ENCODE data around the gene UNCX.

The UNCX gene

GRCh38 chr7:1242606-1243289, 10.1 kb downstream of the UNCX start:
- no peak for DNase-seq (ENCODE audit: low spot score)

DNA sequence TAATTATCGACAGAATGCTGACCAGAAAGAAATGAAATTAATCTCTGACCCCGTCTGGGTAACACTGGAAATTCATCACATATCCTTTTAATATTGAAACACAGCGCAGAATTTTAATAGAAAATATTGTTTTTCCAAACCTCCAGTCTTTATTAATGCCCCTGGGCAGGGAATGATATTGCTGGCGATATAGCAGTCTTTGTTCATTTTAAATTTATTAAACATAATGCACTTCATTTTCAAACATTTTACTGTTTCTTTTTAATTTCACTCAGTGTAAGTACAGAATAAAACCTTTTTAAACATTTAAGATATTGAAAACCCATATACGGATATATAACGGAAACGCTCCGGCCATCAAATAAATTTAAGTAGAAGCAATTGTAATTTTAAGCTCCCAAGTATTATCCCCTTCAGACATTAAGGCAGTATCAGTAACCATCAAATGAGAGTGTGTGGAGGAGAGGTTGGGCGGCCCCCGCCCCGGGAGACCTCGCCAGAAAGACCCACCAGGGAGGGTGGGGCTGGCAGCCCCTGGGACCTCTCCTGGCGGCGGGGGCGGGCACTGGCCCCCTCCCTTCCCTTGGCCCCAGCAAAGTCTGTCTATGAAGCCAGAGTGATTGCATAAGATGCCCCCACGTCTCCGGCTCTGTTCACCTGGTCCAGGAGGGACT, 10.8 kb downstream of the UNCX start:
- DNase-seq (ENCODE audit: low spot score), result no peak

DNA sequence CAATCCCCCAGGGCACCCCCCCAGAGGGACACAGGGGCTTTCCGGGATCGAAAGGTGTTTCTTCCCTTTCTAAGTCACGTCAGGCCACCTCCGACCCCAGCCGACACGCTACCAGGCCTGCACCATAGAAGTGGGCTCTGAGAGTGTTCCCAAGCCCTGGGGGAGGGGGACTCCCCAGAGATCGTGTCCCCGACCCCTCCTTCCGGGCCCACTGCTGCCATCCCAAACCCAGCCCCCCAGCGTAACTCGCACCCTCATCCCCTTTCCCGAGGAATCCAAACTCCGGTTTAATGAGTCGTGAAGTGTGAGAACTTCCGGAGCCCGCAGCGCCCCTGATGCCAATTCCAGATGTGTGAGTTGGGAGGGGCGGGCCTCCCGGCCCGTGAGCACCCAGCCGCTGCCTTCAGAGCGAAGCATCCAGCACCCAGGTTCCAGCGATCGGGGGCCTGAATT, 11.3 kb downstream of the UNCX start:
- DNase-seq (ENCODE audit: low spot score), result no peak

- no peak for DNase-seq (ENCODE audit: low spot score)
Observed at GRCh38 chr7:1244700-1245523, 12.2 kb downstream of the UNCX start.

GRCh38 chr7:1245524-1246050, 12.9 kb downstream of the UNCX start:
- DNase-seq (ENCODE audit: low spot score), result no peak

DNA sequence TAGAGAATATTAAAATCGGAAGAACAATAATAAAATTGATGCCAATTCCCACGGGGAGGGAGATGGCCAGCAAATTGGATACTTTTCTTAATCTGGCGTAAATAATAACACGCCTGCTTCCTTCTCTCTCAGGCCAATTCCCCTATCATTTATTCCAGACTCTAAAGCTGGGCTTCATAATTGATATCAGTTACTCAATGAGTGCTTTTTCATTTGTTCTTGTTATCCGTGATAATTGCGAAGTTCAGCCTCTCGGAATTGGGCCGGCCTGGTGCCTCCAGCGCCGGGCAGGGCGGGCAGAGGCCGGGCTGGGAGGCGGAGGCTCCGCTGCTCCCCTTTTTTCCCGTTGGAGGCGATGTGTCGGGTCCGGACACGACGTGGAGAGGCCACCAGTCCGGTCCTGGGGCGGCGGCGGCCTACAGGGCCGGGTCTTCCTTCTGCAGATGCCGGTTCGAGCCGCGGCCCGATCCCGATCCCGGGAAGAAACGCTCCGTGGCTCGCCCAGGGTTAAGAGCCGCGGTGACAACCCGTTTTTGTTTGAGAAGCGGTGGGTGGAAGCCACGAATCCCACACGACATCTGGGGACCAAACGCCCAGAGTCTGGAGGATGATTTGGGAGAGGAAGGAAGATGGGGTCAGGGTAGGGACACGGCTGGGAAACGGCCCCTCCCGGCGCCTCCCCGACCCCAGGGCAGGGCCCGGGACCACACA, 13.6 kb downstream of the UNCX start:
- DNase-seq (ENCODE audit: low spot score), result no peak

DNA sequence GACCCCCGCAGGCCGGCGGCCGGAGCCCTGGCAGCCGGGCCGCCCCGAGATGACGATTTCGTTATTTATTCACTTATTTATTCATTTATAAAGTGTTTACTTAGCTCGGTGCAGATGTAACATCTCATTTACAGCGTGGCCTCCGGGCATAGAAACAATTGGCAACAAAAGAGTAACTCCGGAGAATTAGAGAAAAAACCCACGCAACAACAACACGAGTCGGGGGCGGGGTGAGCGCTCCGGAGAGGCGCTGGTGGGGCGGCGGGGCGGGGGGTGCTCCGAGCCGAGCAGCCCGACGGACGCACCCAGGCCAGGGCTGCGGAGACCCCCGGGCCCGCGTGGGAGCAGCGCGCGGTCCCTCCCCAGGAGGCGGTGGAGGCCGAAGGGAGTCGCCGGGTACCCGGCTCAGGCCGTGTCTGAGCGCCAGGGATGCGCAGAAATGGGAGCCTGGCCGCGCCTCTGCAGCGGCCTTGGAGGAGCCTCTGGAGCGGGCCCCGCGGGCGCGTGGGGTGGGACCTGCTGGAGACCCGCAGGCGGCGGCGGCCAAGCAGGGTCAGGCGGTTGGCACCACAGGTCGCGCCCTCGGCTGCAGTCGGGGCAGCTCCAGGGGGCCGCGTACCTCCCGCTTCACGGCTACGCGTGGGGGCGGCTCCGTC, 14.3 kb downstream of the UNCX start:
- no peak for DNase-seq (ENCODE audit: low spot score)

DNA sequence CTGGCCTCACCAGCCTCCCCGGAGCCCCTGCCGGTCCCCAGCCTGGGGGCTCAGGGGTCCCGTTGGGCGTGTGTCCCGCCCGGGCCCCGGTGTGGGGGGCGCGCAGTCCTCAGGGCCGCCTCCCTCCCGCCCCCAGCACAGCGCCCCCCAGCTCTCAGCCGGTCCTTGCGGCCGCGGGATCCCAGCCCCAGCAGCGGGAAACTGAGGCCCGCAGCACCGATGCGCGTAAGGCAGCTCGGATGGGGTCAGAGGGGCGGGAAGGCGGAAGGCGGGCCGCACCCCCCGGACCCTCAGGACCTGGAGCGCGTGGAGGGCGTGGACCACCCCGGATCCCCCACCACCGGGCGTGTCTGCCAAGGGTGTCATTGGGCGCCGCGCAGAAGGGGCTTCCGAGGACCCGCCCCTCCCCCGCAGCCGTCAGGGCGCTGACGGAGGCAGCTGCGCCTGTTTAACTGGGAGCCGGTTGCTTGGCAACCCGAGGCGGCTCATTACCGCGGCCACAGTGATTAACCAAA, 14.9 kb downstream of the UNCX start:
- no peak for DNase-seq (ENCODE audit: low spot score)

- no peak for DNase-seq (ENCODE audit: low spot score)
Observed at GRCh38 chr7:1248143-1248915, 15.7 kb downstream of the UNCX start.

GRCh38 chr7:1248916-1249581, 16.4 kb downstream of the UNCX start:
- no peak for DNase-seq (ENCODE audit: low spot score)

GRCh38 chr7:1249731-1250130, 17.1 kb downstream of the UNCX start:
- no peak for DNase-seq (ENCODE audit: low spot score)

DNA sequence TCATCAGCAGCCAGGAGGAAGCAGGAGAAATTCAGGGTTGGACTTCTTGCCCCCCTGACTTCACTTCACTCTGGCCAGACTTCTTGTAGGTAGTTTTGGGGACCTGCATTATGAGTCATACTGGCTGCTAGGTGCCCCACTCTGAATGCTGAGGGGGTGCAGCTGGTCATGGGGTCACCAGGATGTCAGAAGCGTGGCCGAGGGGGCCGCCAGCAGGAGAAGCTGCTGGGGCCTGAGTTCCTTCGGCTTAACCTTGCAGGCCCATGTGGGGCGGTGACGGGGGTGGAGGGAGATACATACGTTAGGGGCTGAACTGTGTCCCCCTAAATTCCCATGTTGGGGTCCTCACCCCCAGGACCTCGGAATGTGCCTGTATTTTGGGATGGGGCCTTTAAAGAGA, 18.2 kb downstream of the UNCX start:
- no peak for DNase-seq (ENCODE audit: low spot score)

- DNase-seq (ENCODE audit: low spot score), result no peak
Observed at GRCh38 chr7:1251796-1252539, 19.3 kb downstream of the UNCX start.

DNA sequence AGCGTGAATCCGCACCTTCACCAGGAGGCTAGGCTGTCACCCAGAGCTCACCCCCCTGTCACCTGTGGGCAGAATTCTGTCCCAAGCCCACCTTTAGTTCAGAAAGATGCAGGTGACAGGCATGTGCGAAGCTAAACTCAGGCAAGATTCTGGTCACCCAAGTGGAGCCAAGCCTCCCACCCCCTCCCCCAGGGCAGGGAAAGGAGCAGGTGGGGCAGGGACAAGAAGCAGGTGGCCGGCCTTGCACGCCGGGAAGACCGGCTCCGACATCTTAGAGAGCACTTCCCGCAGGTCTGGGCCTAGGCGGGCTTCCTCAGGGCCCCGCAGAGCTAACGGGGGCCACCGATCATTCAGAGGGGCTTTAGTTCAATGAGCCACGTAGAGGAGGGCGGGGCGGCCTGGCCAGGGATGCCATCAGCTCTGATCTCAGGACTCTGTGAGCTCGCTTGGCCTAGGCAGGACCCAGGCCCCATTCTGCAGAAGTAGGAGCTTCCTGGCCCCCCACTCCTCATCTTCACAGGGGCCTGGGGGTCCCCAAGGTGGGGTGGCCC, 19.9 kb downstream of the UNCX start:
- no peak for DNase-seq (ENCODE audit: low spot score)

- no peak for DNase-seq (ENCODE audit: low spot score)
Observed at GRCh38 chr7:1253681-1254181, 21.1 kb downstream of the UNCX start.

DNA sequence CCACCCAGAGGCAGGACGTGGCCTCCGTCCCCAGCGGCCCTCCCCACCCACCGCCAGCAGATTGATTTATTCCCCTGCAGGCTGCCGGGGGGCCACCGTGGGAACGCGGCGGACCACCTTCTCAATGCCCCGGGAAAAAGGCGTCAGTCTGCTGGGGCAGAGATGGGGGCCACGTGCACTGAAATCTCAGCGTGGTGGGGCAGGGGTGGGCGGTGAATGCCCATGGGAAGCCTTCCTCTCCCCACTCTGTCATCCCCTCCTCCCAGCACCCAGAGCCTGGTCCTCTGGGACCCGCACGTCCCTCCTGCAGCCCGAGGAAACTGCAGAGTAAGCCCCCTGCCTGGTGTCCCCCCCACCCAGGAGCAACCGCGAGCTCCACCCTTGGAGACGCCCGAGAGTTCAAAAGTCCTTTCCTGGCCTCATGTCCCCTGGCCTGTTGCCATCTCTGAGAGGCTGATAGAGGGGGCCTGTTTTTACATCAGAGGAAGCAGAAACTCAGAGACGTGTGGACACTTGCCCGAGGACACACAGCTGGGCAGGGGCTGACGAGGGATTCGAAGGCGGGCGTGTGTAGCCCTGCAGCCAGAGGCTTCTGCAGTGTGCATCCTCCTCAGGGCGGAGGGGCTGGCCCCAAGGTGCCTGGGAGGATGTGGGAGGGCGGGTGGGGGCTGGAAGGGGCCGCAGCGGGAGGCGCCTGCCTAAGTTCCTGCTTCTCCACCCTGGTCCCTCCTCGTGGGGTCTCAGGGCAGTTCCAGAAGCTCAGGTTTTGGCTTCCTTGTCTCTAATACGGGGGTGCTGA, 21.8 kb downstream of the UNCX start:
- no peak for DNase-seq (ENCODE audit: low spot score)

DNA sequence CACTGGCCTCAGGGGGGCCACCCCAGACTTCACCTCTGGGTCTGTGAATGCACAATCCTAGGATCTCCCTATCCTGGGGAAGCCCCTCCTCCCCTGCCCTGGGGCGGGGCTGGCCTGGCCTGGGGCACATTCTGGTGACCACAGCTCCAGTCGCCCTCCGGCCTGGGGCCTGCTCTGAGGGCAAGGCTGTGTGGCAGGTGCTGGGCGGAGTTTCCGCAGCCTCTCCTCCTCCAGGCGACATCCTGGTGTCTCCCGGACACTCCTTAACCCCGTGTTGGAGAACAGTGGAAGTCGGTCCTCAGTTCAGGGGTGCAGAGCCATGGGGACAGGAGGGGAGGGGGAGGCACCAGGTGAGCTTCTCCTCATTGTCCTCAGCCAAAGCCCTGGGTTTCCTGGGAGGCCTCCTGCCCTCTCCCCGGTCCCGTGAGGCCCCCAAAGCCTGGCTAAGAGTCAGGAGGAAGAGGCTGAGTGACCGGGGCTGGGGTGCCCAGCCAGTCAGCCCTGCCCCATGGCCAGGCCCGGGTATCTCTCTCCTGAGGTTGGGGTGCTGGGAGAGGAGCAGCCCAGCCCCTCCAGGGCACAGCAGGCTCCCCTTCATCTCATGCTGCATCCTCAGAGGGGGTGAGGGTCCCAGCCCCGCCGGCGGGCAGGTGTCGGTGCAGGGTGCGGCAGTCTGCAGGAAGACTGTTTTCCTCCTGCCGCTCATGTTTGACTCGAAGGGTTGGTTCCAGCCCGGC, 22.6 kb downstream of the UNCX start:
- no peak for DNase-seq (ENCODE audit: low spot score)

All from SK-N-DZ (cell line).